H1 (cell line): Measurements from ENCODE around the gene CHMP5. TPM values are rescaled to one million over a fixed set of nuclear protein-coding genes. Genes with fewer than 3 reads are reported as not detected.

ENCODE experiments used
- CTCF ChIA-PET: fragments of 300-600 bp; sonication (Branson Sonifier 250); formaldehyde crosslinking; loops from one replicate; lab custom pipeline; 2021; ENCODE audit not compliant: partially characterized antibody; lab: Charles Lee
- POLR2A ChIA-PET: fragments of 300-600 bp; sonication (Branson Sonifier 250); formaldehyde crosslinking; loops from one replicate; lab custom pipeline; 2021; ENCODE audit warnings: inconsistent platforms; ENCODE audit not compliant: partially characterized antibody; lab: Charles Lee
- DNase-seq, 2 experiments: peaks; one replicate each; pipeline versions ENCODE4 v3.0.0 to v3.0.0-alpha.2; 2010 to 2022; ENCODE audit warnings: low spot score in 2 of 2, low read depth in 1 of 2, mixed read lengths in 1 of 2
- FAIRE-seq: peaks from 2 replicates; lab custom pipeline; 2011; peaks lifted over from hg19 to GRCh38; lab: Jason Lieb, UNC
- H2AFZ ChIP-seq: 2 replicates; pipeline ENCODE4 v1.8.1; 2012; ENCODE audit warnings: low read length, inconsistent platforms
- H2AK5ac ChIP-seq: 2 replicates; pipeline ENCODE4 v1.6.1; 2013; ENCODE audit warnings: low read depth, low read length
- H2BK120ac ChIP-seq: replicated peaks from 2 replicates; pipeline ENCODE3; 2013; ENCODE audit warnings: low read depth, low read length, inconsistent platforms
- H2BK12ac ChIP-seq: 2 replicates; pipeline ENCODE4 v1.6.1; 2013; ENCODE audit warnings: low read depth, low read length
- H2BK15ac ChIP-seq: 2 replicates; pipeline ENCODE4 v1.6.1; 2013; ENCODE audit warnings: low read length
- H2BK20ac ChIP-seq: 2 replicates; pipeline ENCODE4 v1.6.1; 2013; ENCODE audit warnings: low read length
- H2BK5ac ChIP-seq: 2 replicates; pipeline ENCODE4 v1.6.1; 2013; ENCODE audit warnings: low read depth, low read length
- H3K14ac ChIP-seq: 2 replicates; pipeline ENCODE4 v1.6.1; 2013; ENCODE audit warnings: inconsistent platforms; ENCODE audit not compliant: insufficient read length
- H3K18ac ChIP-seq: 2 replicates; pipeline ENCODE4 v1.6.1; 2013; ENCODE audit warnings: low read length; ENCODE audit errors: extremely low read depth
- H3K23ac ChIP-seq: 2 replicates; pipeline ENCODE4 v1.6.1; 2013; ENCODE audit warnings: inconsistent platforms; ENCODE audit not compliant: insufficient read length
- H3K23me2 ChIP-seq: 2 replicates; pipeline ENCODE4 v1.6.1; 2013; ENCODE audit warnings: low read depth, low read length
- H3K27ac ChIP-seq: 2 replicates; pipeline ENCODE4 v1.6.1; 2011; ENCODE audit warnings: low read depth, low read length, inconsistent platforms
- H3K27me3 ChIP-seq, 4 experiments: replicated peaks in 1 of 4; 1 replicate in 1 of 4; 2 replicates in 3 of 4; pipeline versions ENCODE4 v1.6.1 to v1.8.1; 2011 to 2013; ENCODE audit warnings: low read length in 3 of 4, mild to moderate bottlenecking in 3 of 4, inconsistent platforms in 2 of 4, mixed read lengths in 2 of 4, moderate library complexity in 1 of 4; ENCODE audit not compliant: control insufficient read depth in 3 of 4, insufficient read depth in 3 of 4; ENCODE audit errors: extremely low read depth in 1 of 4
- H3K36me3 ChIP-seq, 4 experiments: 2 replicates each; pipeline versions ENCODE4 v1.6.1 to v1.8.1; 2011 to 2013; ENCODE audit warnings: mild to moderate bottlenecking in 4 of 4, low read length in 3 of 4, moderate library complexity in 2 of 4, control low read depth in 1 of 4, inconsistent platforms in 1 of 4; ENCODE audit not compliant: insufficient read depth in 4 of 4, control insufficient read depth in 2 of 4
- H3K4ac ChIP-seq: replicated peaks from 2 replicates; pipeline ENCODE3; 2013; ENCODE audit warnings: low read length, low read depth, mixed read lengths, inconsistent platforms; ENCODE audit not compliant: insufficient read length
- H3K4me1 ChIP-seq, 4 experiments: replicated peaks in 1 of 4; 1 replicate in 1 of 4; 2 replicates in 3 of 4; pipeline versions ENCODE4 v1.6.1 to v1.8.1; 2011 to 2013; ENCODE audit warnings: low read length in 3 of 4, inconsistent platforms in 2 of 4, mixed read lengths in 1 of 4; ENCODE audit not compliant: insufficient read depth in 4 of 4, control insufficient read depth in 3 of 4
- H3K4me2 ChIP-seq, 2 experiments: 2 replicates each; pipeline versions ENCODE4 v1.6.1 to v1.8.1; 2011 to 2013; ENCODE audit warnings: low read depth in 2 of 2, low read length in 2 of 2, control low read depth in 1 of 2, inconsistent platforms in 1 of 2, mild to moderate bottlenecking in 1 of 2; ENCODE audit not compliant: insufficient read depth in 1 of 2
- H3K4me3 ChIP-seq, 4 experiments: fragments of 200-600, 300-600 bp in 1 of 4; sonication (generic), shearing (Covaris generic), sonication (Bioruptor Twin) in 1 of 4; 2 replicates each; pipeline versions ENCODE4 v1.5.1 to v1.8.1; 2011 to 2016; ENCODE audit warnings: low read length in 4 of 4, low read depth in 3 of 4, control low read depth in 2 of 4, inconsistent platforms in 2 of 4, mild to moderate bottlenecking in 2 of 4, mixed read lengths in 1 of 4, moderate library complexity in 1 of 4; ENCODE audit not compliant: insufficient read depth in 2 of 4; ENCODE audit errors: extremely low read depth in 1 of 4
- H3K56ac ChIP-seq: replicated peaks from 2 replicates; pipeline ENCODE3; 2013; ENCODE audit warnings: low read depth, mild to moderate bottlenecking, mixed read lengths, low read length, inconsistent platforms; ENCODE audit not compliant: insufficient read length
- H3K79me1 ChIP-seq: 2 replicates; pipeline ENCODE4 v1.6.1; 2013; ENCODE audit warnings: low read depth, low read length, control low read depth
- H3K79me2 ChIP-seq, 2 experiments: 2 replicates each; pipeline versions ENCODE4 v1.6.1 to v1.8.1; 2012 to 2013; ENCODE audit warnings: low read length in 2 of 2, mild to moderate bottlenecking in 2 of 2, inconsistent platforms in 1 of 2; ENCODE audit not compliant: insufficient read depth in 2 of 2, control insufficient read depth in 1 of 2
- H3K9ac ChIP-seq, 4 experiments: replicated peaks in 1 of 4; 1 replicate in 1 of 4; 2 replicates in 3 of 4; pipeline versions ENCODE4 v1.6.1 to v1.8.1; 2011 to 2013; ENCODE audit warnings: low read depth in 3 of 4, low read length in 3 of 4, control low read depth in 2 of 4, mild to moderate bottlenecking in 2 of 4, moderate library complexity in 2 of 4, inconsistent platforms in 1 of 4; ENCODE audit errors: extremely low read depth in 1 of 4
- H3K9me3 ChIP-seq, 2 experiments: 2 replicates each; pipeline versions ENCODE4 v1.6.1 to v1.8.1; 2012 to 2013; ENCODE audit warnings: mild to moderate bottlenecking in 2 of 2, moderate library complexity in 2 of 2, control low read depth in 1 of 2, inconsistent platforms in 1 of 2, low read depth in 1 of 2, low read length in 1 of 2, mixed read lengths in 1 of 2; ENCODE audit not compliant: insufficient read depth in 2 of 2
- H4K20me1 ChIP-seq, 2 experiments: replicated peaks in 1 of 2; 2 replicates each; pipeline versions ENCODE3 to v1.8.1; 2011 to 2013; ENCODE audit warnings: inconsistent platforms in 2 of 2, low read length in 2 of 2, mild to moderate bottlenecking in 1 of 2; ENCODE audit not compliant: insufficient read depth in 2 of 2, control insufficient read depth in 1 of 2
- H4K5ac ChIP-seq: 2 replicates; pipeline ENCODE4 v1.6.1; 2013; ENCODE audit warnings: low read length, low read depth, mixed read lengths, inconsistent platforms; ENCODE audit not compliant: insufficient read length
- H4K8ac ChIP-seq: 2 replicates; pipeline ENCODE4 v1.8.0; 2013; ENCODE audit warnings: mild to moderate bottlenecking, moderate library complexity, low read length, inconsistent platforms; ENCODE audit not compliant: insufficient read depth; ENCODE audit errors: extremely low read depth
- H4K91ac ChIP-seq: replicated peaks from 2 replicates; pipeline ENCODE3; 2013; ENCODE audit warnings: low read length, mixed read lengths, inconsistent platforms; ENCODE audit not compliant: insufficient read length
- WGBS, 2 experiments: shearing (Covaris generic) in 1 of 2; methylation state at CpG; one replicate each; pipeline versions ENCODE4 v1.1.6 to v1.1.7; 2013 to 2015; ENCODE audit warnings: low lambda C conversion rate in 2 of 2, mixed read lengths in 2 of 2, inconsistent platforms in 1 of 2, low coverage in 1 of 2, missing lambda C conversion rate in 1 of 2; ENCODE audit not compliant: insufficient replicate concordance in 2 of 2, insufficient coverage in 1 of 2, insufficient read length in 1 of 2; ENCODE audit errors: extremely low coverage in 1 of 2, missing lambda C conversion rate in 1 of 2; 5-methylcytosine and 5-hydroxymethylcytosine counted together
- polyA plus RNA-seq, 7 experiments: library from polyadenylated mRNA; depleted of rRNA in 3 of 7; stranded (reverse) in 5 of 7; unstranded in 2 of 7; fragments of >200 nt in 5 of 7; fragments of 200-250 nt in 2 of 7; gene quantifications; 1 replicate in 5 of 7; 2 replicates in 1 of 7; 4 replicates in 1 of 7; pipeline versions ENCODE4 v1.2.1 to v1.2.3, GENCODE V29; 2011 to 2013; ENCODE audit warnings: missing spikeins in 2 of 7, mixed read lengths in 2 of 7
- total RNA-seq: library from RNA; stranded (reverse); fragmentation: NEBNext Ultra II Directional; extraction: Animal tissue kit (Norgen Biotek cat#: 25700); gene quantifications from 2 replicates; pipeline ENCODE4 v1.2.1, GENCODE V29; 2021

CHMP5 gene
- total and polyA plus RNA-seq, 2 of the 8 experiments (the other 6 are each of a cell fraction or from before 2014, with no cell fraction given): 25.0 to 47.3 TPM

GRCh38 chr9:33264003-33264472 lies 811 bp upstream of the CHMP5 start:
- no peak for DNase-seq
- H3K79me2 ChIP-seq: peaks cover 10 to 31% of the 10 kb centered on the region in 2 experiments
- peak overlapping the region; percentile 82 to 91 for H3K4me2 ChIP-seq
- H3K4ac ChIP-seq: peak overlapping the region; percentile 66
- peak overlapping the region; percentile 29; the same call in 1 of the 2 replicates for H2AK5ac ChIP-seq
- H3K27ac ChIP-seq: peak overlapping the region; percentile 31
- peak overlapping the region; percentile 67 for H2BK5ac ChIP-seq
- H4K8ac ChIP-seq: peak overlapping the region; percentile 93
- H3K4me3 ChIP-seq: peak overlapping the region; percentile 86 to 99 (median 96)
- H3K9ac ChIP-seq: peak overlapping the region; percentile 83 to 89 (median 86)
- 0 out of 2 replicates have a peak, but pooled peaks cover 4% of the 10 kb centered on the region for H3K79me1 ChIP-seq
- peak overlapping the region; percentile 67 for H3K18ac ChIP-seq
- H4K20me1 ChIP-seq: no peaks in the 10 kb centered on the region
- H3K4me1 ChIP-seq: peaks cover 0 to 2% (median 2%) of the 10 kb centered on the region in 4 experiments; a peak in 2 of 7 replicates
- no peak overlapping the region for H3K23ac ChIP-seq
- H4K91ac ChIP-seq: peak overlapping the region; percentile 10
- peaks cover 13% of the 10 kb centered on the region for H3K23me2 ChIP-seq
- H2BK12ac ChIP-seq: 0 out of 2 replicates have a peak overlapping the region, but pooled peaks have one; percentile 55
- no peaks in the 10 kb centered on the region for H3K9me3 ChIP-seq
- peak overlapping the region; percentile 89 for H3K56ac ChIP-seq
- no peak overlapping the region for H2BK15ac ChIP-seq
- H4K5ac ChIP-seq: peak overlapping the region; percentile 9
- no peak overlapping the region for H2BK120ac ChIP-seq
- no peak for FAIRE-seq
- peaks cover 16 to 45% (median 32%) of the 10 kb centered on the region in 4 experiments for H3K36me3 ChIP-seq
- no peak overlapping the region for H2BK20ac ChIP-seq
- no peaks in the 10 kb centered on the region for H3K27me3 ChIP-seq
- ChIA-PET CTCF (interaction anchor here (0.7 to 1.4 kb wide), 4 partner anchors 16 to 38 kb away, joined by 3 to 4 read pairs (median 3); no protein-coding TSS in a partner anchor), POLR2A (interaction anchor here (0.8 to 3.8 kb wide), 10 partner anchors 10 to 239 kb away, joined by 3 to 29 read pairs (median 5); partner anchors contain the start of genes DNAJA1 and NFX1)
- no peak overlapping the region for H3K14ac ChIP-seq
- peak overlapping the region; percentile 60 for H2AFZ ChIP-seq
- WGBS, 2 experiments: 2% methylated on average over 28 of the region's 37 CpGs; no CpG with 5 or more reads in 1 of the 2 experiments
